HG03196 (cell line): ENCODE data around the gene ANKRD31.
"Not testable (repeated sequence)": the region's sequence is repeated elsewhere in the genome, so short reads cannot be mapped to it uniquely, and the experiment has no call there.

Experiments used
- ATAC-seq: cut with Tn5 transposase; IDR thresholded peaks from one replicate; pipeline ENCODE4 v1.9.1; 2021; ENCODE audit not compliant: unreplicated experiment

Gene ANKRD31

DNA sequence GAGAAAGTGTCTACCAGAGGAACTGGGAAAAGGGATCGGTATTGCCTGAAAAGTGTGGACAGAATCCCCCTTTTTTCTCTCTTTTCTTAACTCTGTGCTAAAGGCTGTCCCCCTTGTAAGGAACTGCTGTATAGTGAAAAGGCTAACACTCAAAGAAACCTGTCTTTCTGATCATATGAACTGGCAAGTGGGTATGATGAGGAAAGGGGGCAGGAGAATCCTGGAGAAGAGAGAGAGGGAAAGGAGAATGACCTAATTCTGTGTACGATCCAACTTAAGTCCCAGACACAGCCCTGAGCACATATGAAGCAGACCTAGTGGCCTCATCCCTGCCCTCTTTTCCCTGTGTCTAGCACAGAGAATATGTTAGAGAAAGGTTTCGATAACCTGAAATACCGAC lies 967 bp downstream of the ANKRD31 start:
- no peak for ATAC-seq

DNA sequence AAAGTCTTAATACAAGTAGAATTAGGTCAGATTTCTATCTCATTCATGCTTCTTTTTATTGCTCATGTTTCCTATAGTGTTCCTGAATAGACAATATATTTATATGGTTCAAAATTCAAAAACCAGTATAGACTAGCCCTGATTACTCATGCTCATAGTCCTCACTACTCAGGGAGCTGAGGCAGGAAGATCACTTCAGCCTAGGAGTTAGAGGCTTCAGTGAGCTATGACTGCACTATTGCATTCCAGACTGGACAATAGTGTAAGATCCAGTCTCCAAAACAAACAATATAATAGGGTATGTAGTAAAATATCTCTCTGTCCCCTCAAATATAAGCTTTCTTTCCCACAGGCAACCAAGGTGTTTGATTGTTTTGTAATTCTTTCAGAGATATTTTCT lies 2.4 kb downstream of the ANKRD31 start:
- no peak for ATAC-seq

DNA sequence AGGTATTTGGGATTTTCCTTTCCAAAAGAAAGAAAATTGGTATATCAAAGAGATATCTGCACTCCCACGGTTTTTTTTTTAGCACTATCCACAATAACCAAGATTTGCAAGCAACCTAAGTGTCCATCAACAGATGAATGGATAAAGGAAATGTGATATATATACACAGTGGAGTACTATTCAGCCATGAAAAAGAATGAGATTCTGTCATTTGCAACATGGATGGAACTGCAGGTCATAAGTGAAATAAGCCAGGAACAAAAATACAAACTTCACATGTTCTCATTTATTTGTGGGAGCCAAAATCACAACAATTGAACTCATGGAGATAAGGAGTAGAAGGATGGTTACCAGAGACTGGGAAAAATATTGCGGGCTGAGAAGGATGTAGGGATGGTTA lies 9.8 kb downstream of the ANKRD31 start:
- no peak for ATAC-seq

DNA sequence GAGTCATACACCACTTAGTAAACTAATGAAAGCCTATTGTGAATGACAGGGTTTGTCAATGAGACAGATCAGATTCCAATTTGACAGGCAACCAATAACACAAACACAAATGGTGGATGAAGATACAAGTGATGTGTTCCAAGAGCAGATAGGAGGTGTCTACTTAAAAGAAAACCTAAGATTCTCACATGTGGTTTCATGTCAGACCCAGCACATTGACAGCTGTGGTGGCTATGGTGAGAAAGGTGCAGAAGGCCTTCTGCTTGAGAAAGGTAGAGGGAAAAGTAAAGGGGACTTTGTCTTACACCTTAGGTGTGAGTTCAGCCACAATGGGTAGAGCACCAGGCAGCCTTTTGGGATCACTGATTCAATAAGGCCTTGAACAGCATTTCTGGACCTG lies 11.2 kb downstream of the ANKRD31 start:
- ATAC-seq = no peak

DNA sequence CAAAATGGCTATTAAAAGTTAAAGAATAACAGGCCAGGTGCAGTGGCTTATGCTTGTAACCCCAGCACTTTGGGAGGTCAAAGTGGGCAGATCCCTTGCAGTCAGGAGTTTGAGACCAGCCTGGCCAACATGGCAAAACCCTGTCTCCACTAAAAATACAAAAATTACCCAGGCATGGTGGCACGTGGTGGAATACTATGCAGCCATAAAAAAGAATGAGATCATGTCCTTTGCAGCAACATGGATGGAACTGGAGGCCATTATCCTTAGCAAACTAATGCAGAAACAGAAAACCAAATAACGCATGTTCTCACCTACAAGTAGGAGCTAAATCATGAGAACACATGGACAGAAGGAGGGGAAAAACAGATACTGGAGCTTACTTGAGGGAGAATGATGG lies 15.9 kb downstream of the ANKRD31 start:
- not testable (repeated sequence) for ATAC-seq

DNA sequence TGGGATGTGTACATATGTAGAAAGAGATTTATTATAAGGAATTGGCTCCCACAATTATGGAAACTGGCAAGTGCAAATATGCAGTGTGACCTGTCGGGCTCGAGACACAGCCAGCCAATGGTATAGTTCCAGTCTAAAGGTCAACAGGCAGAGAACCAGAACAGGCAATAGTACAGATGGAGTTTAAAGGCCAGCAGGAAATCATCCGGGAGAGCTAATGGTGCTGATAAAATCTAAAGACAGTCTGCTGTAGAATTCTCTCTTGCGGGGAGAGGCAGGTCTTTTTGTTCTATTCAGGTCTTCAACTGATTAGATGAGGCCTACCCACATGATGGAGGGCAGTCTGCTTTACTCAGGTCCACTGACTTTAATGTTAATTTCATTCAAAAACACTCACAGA lies 21.8 kb downstream of the ANKRD31 start:
- ATAC-seq = no peak

DNA sequence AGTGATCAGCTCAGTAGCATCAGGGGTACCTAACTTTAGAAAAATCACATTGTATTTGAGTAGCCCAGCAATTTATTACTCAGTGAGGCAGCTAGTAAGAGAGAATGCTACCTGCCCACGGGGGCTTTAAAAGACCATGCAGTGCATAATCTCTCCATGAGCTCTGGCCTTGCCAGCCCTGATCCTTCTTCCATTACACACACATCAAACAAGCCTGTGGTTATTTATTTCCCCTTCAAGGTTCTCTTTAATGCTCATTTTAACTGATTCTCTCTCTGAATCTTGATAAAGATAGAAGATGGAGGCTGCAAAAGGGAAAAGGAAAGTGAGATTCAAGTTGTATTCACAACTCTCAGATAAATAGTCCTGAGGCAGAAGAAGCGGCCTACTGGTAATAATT lies 22.3 kb downstream of the ANKRD31 start:
- ATAC-seq = no peak

DNA sequence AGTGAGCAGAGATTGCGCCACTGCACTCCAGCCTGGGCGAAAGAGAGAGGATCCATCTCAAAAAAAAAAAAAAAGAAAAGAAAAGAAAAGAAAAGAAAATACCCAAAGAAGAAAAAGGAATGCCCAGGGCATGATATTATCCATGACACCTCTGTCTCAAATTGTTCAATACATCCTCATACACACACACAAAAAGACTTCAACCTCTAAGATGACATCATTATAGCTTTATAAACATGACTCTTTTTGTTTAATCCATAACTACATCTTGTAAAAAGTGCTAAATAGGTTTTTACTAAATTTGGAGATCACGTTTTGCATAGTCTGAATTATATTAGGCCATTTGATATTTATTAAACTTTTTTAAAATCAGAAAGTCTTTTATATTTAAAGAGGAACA lies 33.1 kb downstream of the ANKRD31 start:
- no peak for ATAC-seq

DNA sequence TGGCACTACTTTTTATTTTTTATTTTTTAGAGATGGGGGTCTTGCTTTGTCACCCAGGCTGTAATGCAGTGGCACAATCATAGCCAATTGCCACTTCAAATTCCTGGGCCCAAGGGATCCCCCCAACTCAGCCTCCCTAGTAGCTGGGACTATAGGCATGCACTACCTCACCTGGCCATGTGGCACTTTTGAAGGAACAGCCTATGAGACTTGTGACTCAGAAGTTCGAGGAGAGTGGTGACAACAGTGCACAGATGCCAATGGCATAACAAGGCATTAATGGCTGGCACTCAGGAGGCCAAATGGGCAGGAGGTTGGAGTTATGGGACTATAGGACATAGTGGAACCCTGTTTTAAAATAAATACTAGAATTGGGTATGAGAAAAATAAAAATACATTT lies 33.7 kb downstream of the ANKRD31 start:
- ATAC-seq = no peak

DNA sequence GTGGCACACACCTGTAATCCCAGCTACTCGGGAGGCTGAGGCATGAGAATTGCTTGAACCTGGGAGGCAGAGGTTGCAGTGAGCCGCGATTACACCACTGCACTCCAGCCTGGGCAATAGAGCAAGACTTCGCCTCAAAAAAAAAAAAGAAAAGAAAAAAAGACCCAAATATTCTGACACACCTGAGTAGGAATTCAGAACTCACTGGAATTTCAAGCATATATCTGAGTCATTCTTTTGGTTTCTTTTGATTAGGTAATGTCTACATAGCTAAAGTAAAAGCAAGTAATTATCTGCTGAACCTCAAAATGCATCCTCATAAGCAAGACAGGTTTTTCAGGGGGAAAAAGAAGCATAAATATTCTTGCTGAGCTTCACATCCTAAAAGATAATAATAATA lies 35.9 kb downstream of the ANKRD31 start:
- ATAC-seq = no peak

DNA sequence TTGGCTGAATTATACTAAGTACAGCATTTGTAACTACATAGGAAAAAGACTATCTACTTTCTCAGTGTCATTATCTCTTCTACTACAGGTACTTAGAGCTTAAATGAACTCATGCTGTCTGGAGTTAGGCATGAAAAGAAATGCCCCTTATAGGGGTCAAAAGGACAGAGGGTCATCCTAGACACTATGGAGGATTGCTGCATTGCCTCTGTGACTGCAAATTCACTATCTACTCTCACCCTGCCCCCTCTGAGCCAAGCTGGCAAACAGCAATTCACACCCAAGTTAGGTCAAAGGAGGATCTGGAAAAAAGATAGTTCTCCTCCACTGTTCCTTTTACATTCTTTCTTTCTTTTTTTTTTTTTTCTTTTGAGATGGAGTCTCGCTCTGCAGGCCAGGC lies 36.7 kb downstream of the ANKRD31 start:
- ATAC-seq = no peak

DNA sequence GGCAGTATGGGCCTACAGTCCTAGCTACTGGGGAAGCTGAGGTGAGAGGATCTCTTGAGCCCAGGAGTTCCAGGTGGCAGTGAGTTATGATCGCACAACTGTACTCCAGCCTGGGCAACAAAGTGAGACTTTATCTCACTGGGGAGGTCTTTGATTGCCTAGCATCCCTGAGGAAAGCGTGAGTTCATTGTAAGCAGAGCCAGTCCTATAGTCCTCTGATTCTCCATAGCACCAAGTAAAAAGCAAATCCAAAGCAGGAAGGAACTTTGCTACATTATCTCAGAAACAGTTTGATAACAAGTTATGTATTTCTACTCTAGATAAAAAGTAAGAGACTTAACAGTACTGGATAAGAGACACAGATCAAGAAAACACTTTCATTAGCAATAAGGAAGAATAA lies 37.6 kb downstream of the ANKRD31 start:
- no peak for ATAC-seq

DNA sequence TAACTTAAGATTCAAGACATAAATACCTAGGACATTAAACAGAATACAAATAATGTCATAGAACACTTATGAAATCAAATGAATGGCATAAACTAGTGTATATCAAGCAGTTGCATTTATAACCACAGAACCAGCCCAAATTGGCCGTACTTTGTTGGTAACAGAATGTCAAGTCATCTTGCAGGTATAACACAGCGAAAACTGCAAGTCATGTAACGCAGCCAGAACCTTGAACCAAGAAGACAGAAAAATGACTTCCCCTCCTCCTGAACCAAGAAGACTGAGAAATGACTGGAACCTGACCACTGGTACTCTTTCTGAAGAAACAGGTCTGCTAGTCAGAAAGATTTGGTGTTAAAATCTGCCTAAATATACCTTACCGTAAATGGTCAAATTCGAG lies 38.9 kb downstream of the ANKRD31 start:
- no peak for ATAC-seq

DNA sequence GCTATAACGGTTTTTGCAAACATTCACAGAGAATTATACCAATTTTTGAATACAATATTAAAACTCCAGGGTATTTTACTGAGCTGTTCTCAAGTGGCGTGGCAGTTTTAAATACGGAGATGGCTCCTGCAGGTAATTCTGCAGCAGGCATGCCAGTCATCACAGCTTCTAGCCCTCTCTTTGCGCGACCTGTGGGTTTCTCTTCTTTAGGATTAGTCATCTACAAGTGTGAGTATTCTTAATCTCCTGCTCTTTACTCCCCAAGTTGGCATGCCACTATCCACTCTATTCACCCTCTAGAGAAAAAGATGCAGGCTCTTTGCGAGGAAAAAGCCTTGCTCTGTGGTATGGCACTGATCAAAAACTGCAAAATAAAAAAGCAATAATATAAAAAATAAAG lies 43.9 kb downstream of the ANKRD31 start:
- ATAC-seq = no peak

DNA sequence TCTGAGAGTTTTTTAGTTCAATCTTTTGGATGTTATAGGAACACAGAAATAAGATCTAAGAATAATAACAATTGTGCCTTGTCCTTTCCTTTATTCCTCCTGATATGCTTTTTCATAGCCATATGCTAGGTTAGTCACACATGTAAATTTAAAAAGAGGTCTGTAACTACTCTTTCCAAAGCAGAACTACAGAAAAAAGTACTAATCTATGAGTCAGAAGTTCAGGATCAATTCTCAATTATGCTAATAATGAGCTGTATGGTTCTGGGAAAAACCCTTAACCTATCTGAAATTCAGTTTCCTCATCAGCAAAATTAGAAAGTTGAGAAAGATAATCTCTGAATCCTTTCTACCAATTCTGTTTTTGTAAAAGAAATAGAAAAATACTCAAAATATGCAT lies 44.4 kb downstream of the ANKRD31 start:
- ATAC-seq = no peak

DNA sequence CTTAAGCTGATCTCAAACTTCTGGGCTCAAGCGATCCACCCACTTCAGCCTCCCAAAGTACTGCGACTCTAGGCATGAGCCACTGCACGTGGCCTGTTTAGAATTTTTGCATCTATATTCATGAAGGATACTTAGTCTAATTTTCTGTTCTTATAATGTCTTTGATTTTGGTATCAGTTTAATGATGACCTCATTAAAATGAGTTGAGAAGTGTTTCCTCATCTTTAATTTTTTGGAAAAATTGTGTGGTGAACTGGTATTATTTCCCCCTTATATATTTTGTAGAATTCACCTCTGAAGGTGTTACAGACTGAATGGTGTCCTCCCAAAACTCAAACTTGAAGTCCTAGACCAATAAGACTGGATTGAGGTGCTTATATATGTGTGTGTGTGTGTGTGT lies 46.5 kb downstream of the ANKRD31 start:
- ATAC-seq = no peak

DNA sequence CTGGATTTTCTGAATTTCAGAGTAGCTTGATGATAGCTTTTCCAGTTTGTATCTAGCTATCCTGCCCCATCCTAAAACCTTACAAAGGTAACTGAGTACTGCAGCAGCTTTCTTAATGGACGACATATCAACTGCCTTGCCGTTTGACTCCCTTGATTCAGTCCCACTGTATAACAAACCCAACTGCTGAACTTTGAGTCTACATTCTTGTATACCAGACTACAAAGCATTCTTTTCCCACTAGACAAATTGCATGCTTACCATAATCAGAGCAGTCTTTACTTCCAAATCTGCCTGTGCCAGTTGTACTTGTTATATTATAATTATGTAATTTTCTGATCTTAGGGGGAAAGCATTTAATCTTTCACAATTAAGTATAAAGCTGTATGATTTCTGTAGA lies 47.3 kb downstream of the ANKRD31 start:
- no peak for ATAC-seq

DNA sequence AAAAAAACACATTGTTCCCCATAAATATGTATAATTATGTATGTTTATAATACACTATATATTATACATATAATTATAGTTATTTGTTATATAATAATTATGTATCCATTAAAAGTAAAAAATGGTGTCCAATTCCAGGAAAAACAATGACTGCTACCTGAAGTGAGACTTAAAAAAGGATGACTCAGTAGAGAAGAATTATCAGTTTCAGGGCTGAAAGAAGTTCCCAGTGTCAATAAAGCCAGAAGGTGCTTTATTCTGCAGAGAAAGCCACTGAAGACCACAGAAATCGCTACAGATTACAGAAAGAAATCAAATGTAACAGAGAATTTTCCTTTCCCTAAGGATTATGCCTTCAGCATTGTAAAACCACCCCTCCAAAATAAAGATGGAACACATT lies 50.9 kb downstream of the ANKRD31 start:
- ATAC-seq = no peak

DNA sequence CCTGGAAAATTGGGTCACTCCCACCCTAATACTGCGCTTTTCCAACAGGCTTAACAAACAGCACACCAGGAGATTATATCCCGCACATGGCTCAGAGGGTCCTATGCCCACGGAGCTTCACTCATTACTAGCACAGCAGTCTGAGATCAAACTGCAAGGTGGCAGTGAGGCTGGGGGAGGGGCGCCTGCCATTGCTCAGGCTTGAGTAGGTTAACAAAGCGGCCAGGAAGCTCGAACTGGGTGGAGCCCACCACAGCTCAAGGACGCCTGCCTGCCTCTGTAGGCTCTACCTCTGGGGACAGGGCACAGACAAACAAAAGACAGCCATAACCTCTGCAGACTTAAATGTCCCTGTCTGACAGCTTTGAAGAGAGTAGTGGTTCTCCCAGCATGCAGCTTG lies 60.7 kb downstream of the ANKRD31 start:
- ATAC-seq = not testable (repeated sequence)

DNA sequence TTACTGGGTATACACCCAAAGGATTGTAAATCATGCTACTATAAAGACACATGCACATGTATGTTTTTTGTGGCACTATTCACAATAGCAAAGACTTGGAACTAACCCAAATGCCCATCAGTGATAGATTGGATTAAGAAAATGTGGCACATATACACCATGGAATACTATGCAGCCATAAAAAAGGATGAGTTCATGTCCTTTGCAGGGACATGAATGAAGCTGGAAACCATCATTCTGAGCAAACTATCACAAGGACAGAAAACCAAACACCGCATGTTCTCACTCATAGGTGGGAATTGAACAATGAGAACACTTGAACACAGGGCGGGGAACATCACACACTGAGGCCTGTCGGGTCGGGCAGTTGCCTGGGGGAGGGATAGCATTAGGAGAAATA lies 61.8 kb downstream of the ANKRD31 start:
- not testable (repeated sequence) for ATAC-seq

DNA sequence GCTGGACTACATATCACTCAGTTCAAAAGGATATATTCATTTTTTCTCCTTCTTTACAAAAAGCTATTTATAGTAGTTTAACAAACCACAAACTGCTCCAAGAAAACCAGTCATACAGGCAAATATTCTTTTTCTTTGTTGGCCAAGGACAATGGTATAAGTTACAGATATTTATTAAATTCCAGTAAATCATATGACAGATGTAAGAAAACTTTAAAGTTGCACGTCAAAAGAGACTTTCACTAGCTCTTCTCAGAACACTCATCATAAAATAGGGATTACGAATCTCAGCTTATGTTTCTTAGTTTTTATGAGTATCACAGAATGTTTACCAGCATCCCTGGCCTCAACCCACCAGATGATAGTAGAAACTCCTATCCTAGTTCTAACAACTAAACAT lies 67.2 kb downstream of the ANKRD31 start:
- no peak for ATAC-seq

DNA sequence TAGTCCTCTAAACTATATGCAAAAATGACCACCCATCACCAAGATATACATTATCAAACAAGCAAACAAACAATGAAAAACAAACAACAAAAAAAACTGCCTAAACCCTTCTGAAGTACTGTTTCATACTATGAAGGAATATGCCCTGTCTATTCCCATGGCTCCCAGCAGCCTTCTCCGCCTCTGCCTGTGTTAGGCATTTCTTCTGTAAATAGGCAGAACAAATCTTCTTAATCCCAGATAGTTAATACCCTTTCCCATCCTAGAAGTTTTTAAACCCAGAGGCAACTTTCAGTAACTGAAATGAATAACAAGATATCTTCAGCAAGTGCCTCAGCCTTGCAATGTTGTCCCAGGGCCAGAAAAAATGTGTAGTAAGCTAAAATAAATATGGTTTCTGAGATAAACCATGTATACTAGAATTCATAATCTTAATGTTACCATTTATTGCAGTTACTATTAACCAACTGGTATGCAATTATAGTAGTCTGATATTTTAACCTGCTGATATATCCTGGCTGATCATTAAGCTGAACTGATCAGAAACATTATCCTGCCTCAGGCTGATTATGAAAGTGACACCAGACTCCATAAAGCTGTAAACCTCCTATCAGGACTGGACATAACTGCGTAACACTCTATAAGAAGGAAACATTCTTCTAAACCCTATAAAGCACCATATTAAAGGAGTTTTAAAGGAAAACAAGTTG lies 68.5 kb downstream of the ANKRD31 start:
- ATAC-seq = no peak

DNA sequence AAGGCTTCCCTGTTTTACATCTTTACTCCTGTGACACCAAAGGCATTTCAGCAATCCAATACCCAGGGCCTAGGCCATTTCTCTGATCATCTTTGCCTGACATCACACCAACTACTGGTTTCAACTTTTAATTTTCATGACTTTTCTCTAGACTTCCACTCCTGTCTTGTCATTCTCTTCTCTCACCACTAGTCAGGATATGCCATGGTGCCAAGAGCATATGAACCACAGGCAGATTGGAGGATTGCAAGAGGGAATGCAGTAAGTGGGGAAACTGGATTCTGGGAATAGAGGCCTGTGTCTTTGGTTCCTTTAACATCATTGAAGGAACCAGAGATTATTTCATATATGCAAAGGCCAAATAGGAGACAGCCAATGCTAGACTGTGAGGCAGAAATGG lies 69.3 kb downstream of the ANKRD31 start:
- ATAC-seq = no peak

DNA sequence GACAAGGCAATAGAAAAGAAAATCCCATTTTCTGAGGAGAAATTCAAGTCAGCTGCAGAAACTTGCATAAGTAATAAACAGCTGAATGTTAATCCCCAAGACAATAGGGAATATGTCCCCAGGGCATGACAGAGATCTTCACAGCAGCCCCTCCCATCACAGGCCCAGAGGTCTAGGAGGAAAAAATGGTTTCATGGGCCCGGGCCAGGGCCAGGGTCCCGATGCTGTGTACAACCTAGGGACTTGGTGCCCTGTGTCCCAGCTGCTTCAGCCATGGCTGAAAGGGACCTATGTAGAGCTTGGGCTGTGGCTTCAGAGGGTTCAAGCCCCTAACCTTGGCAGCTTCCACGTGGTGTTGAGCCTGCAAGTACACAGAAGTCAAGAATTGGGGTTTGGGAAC lies 75.2 kb downstream of the ANKRD31 start:
- not testable (repeated sequence) for ATAC-seq
